SK-N-SH treated with all-trans-retinoic acid at 6 μM for 48 hours (cell line): ENCODE data around the gene DNM1.
A peak's percentile ranks its signal among the peaks of the same experiment; 100 is the strongest.

Experiments used
- ATAC-seq: fragments of 200-7000 bp; cut with Tn5 transposase; 3 replicates; pipeline ENCODE4 v1.9.1; 2020; ENCODE audit warnings: mild to moderate bottlenecking, moderate library complexity
- BACH2 ChIP-seq: fragments of 250-450 bp; sonication (Bioruptor Pico); IDR thresholded peaks from 2 replicates; pipeline ENCODE4 v1.9.0; 2021; ENCODE audit warnings: mild to moderate bottlenecking, borderline replicate concordance
- CSDC2 ChIP-seq: fragments of 250-450 bp; sonication (Bioruptor Pico); IDR thresholded peaks from 2 replicates; pipeline ENCODE4 v1.5.0; 2020; ENCODE audit warnings: mild to moderate bottlenecking, moderate library complexity
- CSRNP3 ChIP-seq: fragments of 250-450 bp; sonication (Bioruptor Pico); IDR thresholded peaks from 2 replicates; pipeline ENCODE4 v1.5.1; 2021; ENCODE audit warnings: mild to moderate bottlenecking, moderate library complexity
- ESRRG ChIP-seq: fragments of 250-450 bp; sonication (Bioruptor Pico); IDR thresholded peaks from 2 replicates; pipeline ENCODE4 v1.6.1; 2021; ENCODE audit warnings: mild to moderate bottlenecking
- GLIS3 ChIP-seq: fragments of 250-450 bp; sonication (Bioruptor Pico); IDR thresholded peaks from 2 replicates; pipeline ENCODE4 v1.5.0; 2020; ENCODE audit warnings: mild to moderate bottlenecking, moderate library complexity
- ISL1 ChIP-seq: fragments of 250-450 bp; sonication (Bioruptor Pico); IDR thresholded peaks from 2 replicates; pipeline ENCODE4 v2.1.2; 2022; ENCODE audit warnings: mild to moderate bottlenecking, moderate library complexity
- POU6F1 ChIP-seq: fragments of 250-450 bp; sonication (Bioruptor Pico); IDR thresholded peaks from 2 replicates; pipeline ENCODE4 v1.8.0; 2021; ENCODE audit warnings: low read depth, mild to moderate bottlenecking, moderate library complexity, borderline replicate concordance
- SNAI2 ChIP-seq: fragments of 250-450 bp; sonication (Bioruptor Pico); IDR thresholded peaks from 2 replicates; pipeline ENCODE4 v1.5.0; 2020; ENCODE audit warnings: mild to moderate bottlenecking, moderate library complexity
- TCF4 ChIP-seq: fragments of 250-450 bp; sonication (Bioruptor Pico); IDR thresholded peaks from 2 replicates; pipeline ENCODE4 v1.8.0; 2021; ENCODE audit warnings: mild to moderate bottlenecking, moderate library complexity, borderline replicate concordance
- TOX ChIP-seq: fragments of 250-450 bp; sonication (Bioruptor Pico); IDR thresholded peaks from 2 replicates; pipeline ENCODE4 v1.8.0; 2021; ENCODE audit warnings: mild to moderate bottlenecking, moderate library complexity, borderline replicate concordance
- TSHZ2 ChIP-seq: fragments of 250-450 bp; sonication (Bioruptor Pico); IDR thresholded peaks from 2 replicates; pipeline ENCODE4 v1.5.0; 2020; ENCODE audit warnings: mild to moderate bottlenecking, moderate library complexity
- ZFP3 ChIP-seq: fragments of 250-450 bp; sonication (Bioruptor Pico); IDR thresholded peaks from 2 replicates; pipeline ENCODE4 v1.5.0; 2020; ENCODE audit warnings: mild to moderate bottlenecking, moderate library complexity
- ZNF565 ChIP-seq: fragments of 450-650 bp; formaldehyde crosslinking; conservative IDR thresholded peaks from 2 replicates; pipeline ENCODE4 v1.5.0; 2020; ENCODE audit warnings: low read depth, mild to moderate bottlenecking, moderate library complexity
- ZNF8 ChIP-seq: fragments of 450-650 bp; formaldehyde crosslinking; IDR thresholded peaks from 2 replicates; pipeline ENCODE4 v1.5.0; 2020; ENCODE audit warnings: mild to moderate bottlenecking, moderate library complexity

Gene DNM1

GRCh38 chr9:128297221-128297773 lies 94.1 kb downstream of the DNM1 start:
- TF ChIP-seq POU6F1 (CRISPR knock-in tag) (no peak), CSDC2 (CRISPR knock-in tag) (no peak), ZFP3 (CRISPR knock-in tag) (no peak), TCF4 (CRISPR knock-in tag) (no peak), TOX (no peak), ISL1 (CRISPR knock-in tag) (no peak), SNAI2 (no peak), BACH2 (CRISPR knock-in tag) (no peak), CSRNP3 (CRISPR knock-in tag) (no peak), TSHZ2 (CRISPR knock-in tag) (no peak)
- TF ChIP-seq, all 23 proteins: peak for 0
- no peak for ATAC-seq

- ATAC-seq = no peak
- TF ChIP-seq ISL1 (CRISPR knock-in tag) = no peak
- TF ChIP-seq ZNF8 (CRISPR knock-in tag) = no peak
- no peak for TF ChIP-seq GLIS3 (CRISPR knock-in tag)
Observed at GRCh38 chr9:128298535-128299482, 95.6 kb downstream of the DNM1 start.

GRCh38 chr9:128304136-128304970 lies 101.2 kb downstream of the DNM1 start:
- TF ChIP-seq ESRRG (CRISPR knock-in tag) = no peak
- TF ChIP-seq ZNF565 (CRISPR knock-in tag) = no peak
- TF ChIP-seq GLIS3 (CRISPR knock-in tag) = no peak
- TF ChIP-seq CSDC2 (CRISPR knock-in tag) = no peak
- no peak for TF ChIP-seq ZNF8 (CRISPR knock-in tag)
- TF ChIP-seq SNAI2 = no peak
- TF ChIP-seq POU6F1 (CRISPR knock-in tag) = no peak
- peak; percentile 6; the same call in 1 of the 3 replicates for ATAC-seq
